GM18511 (cell line): ENCODE measurements around the gene C1D.
"Not testable (repeated sequence)": the region's sequence is repeated elsewhere in the genome, so short reads cannot be mapped to it uniquely, and the experiment has no call there.

Experiments used
- ATAC-seq: cut with Tn5 transposase; IDR thresholded peaks from one replicate; pipeline ENCODE4 v1.9.1; 2021; ENCODE audit warnings: mild to moderate bottlenecking, moderate library complexity; ENCODE audit not compliant: unreplicated experiment

Gene C1D

GRCh38 chr2:68009526-68009925, 53.3 kb downstream of the C1D start:
- no peak for ATAC-seq

GRCh38 chr2:68000170-68000825, 62.5 kb downstream of the C1D start:
- no peak for ATAC-seq

- ATAC-seq = no peak
These were observed 63.5 kb downstream of the C1D start for GRCh38 chr2:67999332-67999731.

- no peak for ATAC-seq
These were observed 64.9 kb downstream of the C1D start for GRCh38 chr2:67997903-67998302.

- no peak for ATAC-seq
These were observed 65.3 kb downstream of the C1D start for GRCh38 chr2:67997528-67997900.

- ATAC-seq = no peak
These were observed 65.9 kb downstream of the C1D start for GRCh38 chr2:67996772-67997527.

- no peak for ATAC-seq
These were observed 68.1 kb downstream of the C1D start for GRCh38 chr2:67994716-67995115.

GRCh38 chr2:67994069-67994468, 68.7 kb downstream of the C1D start:
- not testable (repeated sequence) for ATAC-seq

- ATAC-seq = no peak
These were observed 69.5 kb downstream of the C1D start for GRCh38 chr2:67993329-67993728.

- ATAC-seq = no peak
These were observed 71.3 kb downstream of the C1D start for GRCh38 chr2:67991456-67991855.
